HepG2 (cell line): ENCODE results near the gene PLET1. TPM values are rescaled to one million over a fixed set of nuclear protein-coding genes. Genes with fewer than 3 reads are reported as not detected.

Experiments
- ATAC-seq: fragments of 200-7000 bp; cut with Tn5 transposase; 3 replicates; pipeline ENCODE4 v1.9.1; 2020; ENCODE audit warnings: mild to moderate bottlenecking, moderate library complexity
- BruUV-seq: library from RNA; stranded (reverse); fragments of 400-500 nt; replicated peaks from 2 replicates; lab custom pipeline; 2021; lab: Mats Ljungman, UMichigan
- CTCF ChIA-PET: fragments of 300-600 bp; formaldehyde crosslinking; extraction: SDS; loops from one replicate; lab custom pipeline; 2021; ENCODE audit warnings: low total read pairs, inconsistent platforms, low intra/inter-chr PET ratio; lab: Yijun Ruan, JAX
- POLR2A ChIA-PET: fragments of 350-600 bp; sonication (Branson Sonifier 250); formaldehyde crosslinking; loops from one replicate; lab custom pipeline; 2020; ENCODE audit warnings: antibody characterized with exemption, inconsistent platforms; lab: Yijun Ruan, JAX
- DNase-seq: peaks from one replicate; pipeline ENCODE4 v3.0.0-alpha.2; 2015; ENCODE audit warnings: low spot score
- FAIRE-seq: peaks from 3 replicates; lab custom pipeline; 2011; peaks lifted over from hg19 to GRCh38; lab: Jason Lieb, UNC
- H2AFZ ChIP-seq: one replicate; pipeline ENCODE4 v1.6.1; 2011; ENCODE audit warnings: low read length, inconsistent platforms
- H3K27ac ChIP-seq: fragments of 300-600 bp; 3 replicates; pipeline ENCODE4 v1.8.0; 2011; ENCODE audit warnings: mixed run types, mild to moderate bottlenecking, mixed read lengths, low read length, inconsistent platforms; ENCODE audit not compliant: insufficient read depth; ENCODE audit errors: extremely low read length
- H3K27me3 ChIP-seq, 2 experiments: fragments of 200-600 bp in 1 of 2; 2 replicates in 1 of 2; 3 replicates in 1 of 2; pipeline versions ENCODE4 v1.6.0 to v1.8.0; 2011; ENCODE audit warnings: low read length in 2 of 2, mild to moderate bottlenecking in 2 of 2, moderate library complexity in 2 of 2, inconsistent platforms in 1 of 2; ENCODE audit not compliant: insufficient read depth in 2 of 2, control insufficient read depth in 1 of 2
- H3K36me3 ChIP-seq, 2 experiments: fragments of 200-600 bp in 1 of 2; replicated peaks in 1 of 2; 2 replicates in 1 of 2; 3 replicates in 1 of 2; pipeline versions ENCODE4 v1.5.1 to v1.8.0; 2011; ENCODE audit warnings: low read length in 2 of 2, inconsistent platforms in 1 of 2; ENCODE audit not compliant: insufficient read depth in 2 of 2, control insufficient read depth in 1 of 2
- H3K4me1 ChIP-seq: 2 replicates; pipeline ENCODE4 v1.5.1; 2012; ENCODE audit warnings: low read length, inconsistent platforms; ENCODE audit not compliant: insufficient read depth
- H3K4me2 ChIP-seq: 2 replicates; pipeline ENCODE4 v1.6.0; 2011; ENCODE audit warnings: low read depth, low read length, inconsistent platforms
- H3K4me3 ChIP-seq, 3 experiments: fragments of 200-600 bp in 1 of 3; sonication (generic), shearing (Covaris generic) in 1 of 3; replicated peaks in 1 of 3; 2 replicates each; pipeline ENCODE4 v1.5.1; 2011 to 2016; ENCODE audit warnings: low read length in 3 of 3, inconsistent platforms in 2 of 3, low read depth in 2 of 3, mild to moderate bottlenecking in 2 of 3, control low read depth in 1 of 3, mixed read lengths in 1 of 3; ENCODE audit not compliant: insufficient read depth in 1 of 3
- H3K79me2 ChIP-seq: one replicate; pipeline ENCODE4 v1.6.1; 2011; ENCODE audit warnings: low read length, inconsistent platforms; ENCODE audit not compliant: insufficient read depth
- H3K9ac ChIP-seq: 2 replicates; pipeline ENCODE4 v1.6.0; 2011; ENCODE audit warnings: mild to moderate bottlenecking, low read depth, low read length, inconsistent platforms; ENCODE audit not compliant: insufficient read depth
- H3K9me3 ChIP-seq: 2 replicates; pipeline ENCODE4 v1.5.1; 2012; ENCODE audit warnings: mild to moderate bottlenecking, low read length
- H4K20me1 ChIP-seq: 2 replicates; pipeline ENCODE4 v1.6.0; 2011; ENCODE audit warnings: inconsistent platforms, mild to moderate bottlenecking, low read length, moderate library complexity; ENCODE audit not compliant: insufficient read depth
- NFRKB ChIP-seq: fragments of 450-650 bp; IDR thresholded peaks from 2 replicates; pipeline ENCODE4 v1.6.1; 2017
- REPIN1 ChIP-seq: sonication (generic); formaldehyde crosslinking; IDR thresholded peaks from 2 replicates; pipeline ENCODE4 v1.8.0; 2022; ENCODE audit warnings: missing genetic modification reagents, low read depth, mild to moderate bottlenecking, borderline replicate concordance
- THAP11 ChIP-seq: IDR thresholded peaks from 2 replicates; pipeline ENCODE4 v1.6.1; 2016; ENCODE audit warnings: missing biosample characterization, missing genetic modification reagents
- ZFP37 ChIP-seq: sonication (generic); formaldehyde crosslinking; IDR thresholded peaks from 2 replicates; pipeline ENCODE4 v1.4.0; 2020; ENCODE audit warnings: missing genetic modification reagents, borderline replicate concordance
- ZNF282 ChIP-seq: fragments of 450-650 bp; IDR thresholded peaks from 2 replicates; pipeline ENCODE4 v1.6.1; 2018; ENCODE audit not compliant: partially characterized antibody
- WGBS: methylation state at CpG from one replicate; pipeline ENCODE4 v1.1.6; 2017; ENCODE audit warnings: low lambda C conversion rate; 5-methylcytosine and 5-hydroxymethylcytosine counted together
- in situ Hi-C: cut with HindIII; loops from 2 replicates; pipeline ENCODE4 v1.10.0; 2017; ENCODE audit warnings: low pct_unique_long_range_greater_than_20kb; ENCODE audit not compliant: extremely low pct_ligation_motif_present
- intact Hi-C: fragments of 100-400 bp; cut with micrococcal nuclease; formaldehyde crosslinking; loops from one replicate; pipeline ENCODE4 v1.10.0; 2022; ENCODE audit not compliant: unreplicated experiment
- polyA plus RNA-seq, 8 experiments: library from polyadenylated mRNA; depleted of rRNA in 3 of 8; stranded (reverse) in 7 of 8; unstranded in 1 of 8; fragments of >200 nt; fragmentation: Illumina TruSeq in 4 of 8; extraction: Trizol in 4 of 8; gene quantifications; 2 replicates each; pipeline versions ENCODE4 v1.2.1 to v1.2.3, GENCODE V29; 2011 to 2016; ENCODE audit warnings: low read depth in 4 of 8, missing spikeins in 1 of 8, mixed read lengths in 1 of 8; ENCODE audit not compliant: insufficient read depth in 1 of 8
- total RNA-seq, 5 experiments: library from RNA; depleted of rRNA; stranded (reverse); fragments of >200 nt; fragmentation: Illumina TruSeq; extraction: Trizol; gene quantifications; 2 replicates each; pipeline ENCODE4 v1.2.3, GENCODE V29; 2016; ENCODE audit warnings: low read depth in 1 of 5
- TF ChIP-seq, protein P1 (sequence below): sonication (generic); formaldehyde crosslinking; IDR thresholded peaks from 2 replicates; pipeline ENCODE4 v1.4.0; 2020; ENCODE audit warnings: mild to moderate bottlenecking, low read depth, missing genetic modification reagents
- TF ChIP-seq, protein P2 (sequence below): IDR thresholded peaks from 2 replicates; pipeline ENCODE4 v1.6.1; 2016; ENCODE audit warnings: missing biosample characterization, missing genetic modification reagents, low read depth
- TF ChIP-seq, protein P3 (sequence below): sonication (generic); formaldehyde crosslinking; IDR thresholded peaks from 2 replicates; pipeline ENCODE4 v1.8.1; 2022; ENCODE audit warnings: low read depth, mild to moderate bottlenecking, missing genetic modification reagents
- TF ChIP-seq, protein P4 (sequence below): sonication (generic); formaldehyde crosslinking; IDR thresholded peaks from 2 replicates; pipeline ENCODE4 v1.5.1; 2020; ENCODE audit warnings: missing genetic modification reagents, mild to moderate bottlenecking, borderline replicate concordance
- TF ChIP-seq, protein P5 (sequence below): sonication (generic); formaldehyde crosslinking; conservative IDR thresholded peaks from 2 replicates; pipeline ENCODE4 v1.4.0; 2020; ENCODE audit warnings: missing genetic modification reagents

Gene PLET1
- total and polyA plus RNA-seq, 2 of the 13 experiments (the other 11 are each of a cell fraction or from before 2014, with no cell fraction given), result not detected

DNA sequence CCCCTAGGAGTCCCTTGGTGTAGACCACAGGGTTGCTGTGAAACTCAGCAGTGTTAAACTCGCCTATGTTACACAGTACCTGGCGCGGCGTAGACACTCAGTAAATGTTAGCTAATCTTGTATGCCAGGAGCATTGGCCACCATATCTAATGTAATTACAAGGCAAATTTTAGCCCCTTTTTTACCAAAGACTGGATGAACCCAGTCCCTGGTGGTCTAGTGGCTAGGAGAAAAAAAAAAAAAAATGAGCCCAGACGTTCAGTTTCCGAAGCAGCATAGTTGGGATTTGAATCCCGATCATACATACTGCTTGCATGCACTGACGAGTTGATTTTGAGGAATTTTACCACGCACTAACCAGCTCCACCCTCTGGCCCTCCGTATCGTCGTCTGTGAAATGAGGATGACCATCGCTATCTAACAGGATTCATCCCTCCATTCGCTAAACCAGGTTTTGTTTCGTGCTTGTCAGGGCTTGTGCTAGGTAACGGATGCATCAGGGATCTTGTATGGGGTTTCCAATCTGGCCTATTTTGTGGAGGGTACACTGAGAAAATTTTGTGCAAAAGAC lies 33.7 kb downstream of the PLET1 start:
- Histone ChIP-seq H4K20me1 (no peaks in the 10 kb centered on the region), H3K27ac (peak overlapping the region; percentile 94), H3K36me3 (peaks cover 1 to 26% of the 10 kb centered on the region in 2 experiments; a peak in 3 of 5 replicates), H3K4me3 (peak overlapping the region; percentile 71 to 94 (median 89)), H3K4me1 (peaks cover 74% of the 10 kb centered on the region), H3K27me3 (no peaks in the 10 kb centered on the region; a peak in 1 of 5 replicates), H3K79me2 (peaks cover 18% of the 10 kb centered on the region), H3K4me2 (peak overlapping the region; percentile 89), H3K9ac (peak overlapping the region; percentile 87), H3K9me3 (no peaks in the 10 kb centered on the region), H2AFZ (no peak overlapping the region)
- POLR2A ChIA-PET, result no interaction called here
- 9% methylated on average over 16 of the region's 16 CpGs for WGBS
- intact Hi-C loops, result loop anchor here (10.0 kb wide), 1 partner anchor 568 kb away; no protein-coding TSS in a partner anchor
- CTCF ChIA-PET, result interaction anchor here (1.4 kb wide), 1 partner anchor 54 kb away, joined by 4 read pairs; no protein-coding TSS in a partner anchor
- BruUV-seq, result no TSS peak
- in situ Hi-C loops, result loop anchor here (10.0 kb wide), 1 partner anchor 228 kb away; no protein-coding TSS in a partner anchor
- peak; percentile 58 for ATAC-seq
- no peak for DNase-seq
- no peak for FAIRE-seq
- TF ChIP-seq, protein P1, sequence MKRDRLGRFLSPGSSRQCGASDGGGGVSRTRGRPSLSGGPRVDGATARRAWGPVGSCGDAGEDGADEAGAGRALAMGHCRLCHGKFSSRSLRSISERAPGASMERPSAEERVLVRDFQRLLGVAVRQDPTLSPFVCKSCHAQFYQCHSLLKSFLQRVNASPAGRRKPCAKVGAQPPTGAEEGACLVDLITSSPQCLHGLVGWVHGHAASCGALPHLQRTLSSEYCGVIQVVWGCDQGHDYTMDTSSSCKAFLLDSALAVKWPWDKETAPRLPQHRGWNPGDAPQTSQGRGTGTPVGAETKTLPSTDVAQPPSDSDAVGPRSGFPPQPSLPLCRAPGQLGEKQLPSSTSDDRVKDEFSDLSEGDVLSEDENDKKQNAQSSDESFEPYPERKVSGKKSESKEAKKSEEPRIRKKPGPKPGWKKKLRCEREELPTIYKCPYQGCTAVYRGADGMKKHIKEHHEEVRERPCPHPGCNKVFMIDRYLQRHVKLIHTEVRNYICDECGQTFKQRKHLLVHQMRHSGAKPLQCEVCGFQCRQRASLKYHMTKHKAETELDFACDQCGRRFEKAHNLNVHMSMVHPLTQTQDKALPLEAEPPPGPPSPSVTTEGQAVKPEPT (CRISPR knock-in tag), result no peak
- TF ChIP-seq ZFP37 (0 out of 2 replicates have a peak, but pooled peaks have one; percentile 11), THAP11 (CRISPR knock-in tag) (no peak), ZNF282 (no peak), REPIN1 (no peak), NFRKB (no peak)
- TF ChIP-seq, protein P2, sequence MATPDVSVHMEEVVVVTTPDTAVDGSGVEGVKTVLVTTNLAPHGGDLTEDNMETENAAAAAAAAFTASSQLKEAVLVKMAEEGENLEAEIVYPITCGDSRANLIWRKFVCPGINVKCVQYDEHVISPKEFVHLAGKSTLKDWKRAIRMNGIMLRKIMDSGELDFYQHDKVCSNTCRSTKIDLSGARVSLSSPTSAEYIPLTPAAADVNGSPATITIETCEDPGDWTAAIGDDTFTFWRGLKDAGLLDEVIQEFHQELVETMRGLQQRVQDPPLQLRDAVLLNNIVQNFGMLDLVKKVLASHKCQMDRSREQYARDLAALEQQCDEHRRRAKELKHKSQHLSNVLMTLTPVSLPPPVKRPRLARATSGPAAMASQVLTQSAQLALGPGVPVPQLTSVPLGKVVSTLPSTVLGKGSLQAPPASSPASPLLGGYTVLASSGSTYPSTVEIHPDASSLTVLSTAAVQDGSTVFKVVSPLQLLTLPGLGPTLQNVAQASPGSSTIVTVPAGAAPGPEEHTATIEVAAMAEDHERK, result no peak
- TF ChIP-seq, protein P3, sequence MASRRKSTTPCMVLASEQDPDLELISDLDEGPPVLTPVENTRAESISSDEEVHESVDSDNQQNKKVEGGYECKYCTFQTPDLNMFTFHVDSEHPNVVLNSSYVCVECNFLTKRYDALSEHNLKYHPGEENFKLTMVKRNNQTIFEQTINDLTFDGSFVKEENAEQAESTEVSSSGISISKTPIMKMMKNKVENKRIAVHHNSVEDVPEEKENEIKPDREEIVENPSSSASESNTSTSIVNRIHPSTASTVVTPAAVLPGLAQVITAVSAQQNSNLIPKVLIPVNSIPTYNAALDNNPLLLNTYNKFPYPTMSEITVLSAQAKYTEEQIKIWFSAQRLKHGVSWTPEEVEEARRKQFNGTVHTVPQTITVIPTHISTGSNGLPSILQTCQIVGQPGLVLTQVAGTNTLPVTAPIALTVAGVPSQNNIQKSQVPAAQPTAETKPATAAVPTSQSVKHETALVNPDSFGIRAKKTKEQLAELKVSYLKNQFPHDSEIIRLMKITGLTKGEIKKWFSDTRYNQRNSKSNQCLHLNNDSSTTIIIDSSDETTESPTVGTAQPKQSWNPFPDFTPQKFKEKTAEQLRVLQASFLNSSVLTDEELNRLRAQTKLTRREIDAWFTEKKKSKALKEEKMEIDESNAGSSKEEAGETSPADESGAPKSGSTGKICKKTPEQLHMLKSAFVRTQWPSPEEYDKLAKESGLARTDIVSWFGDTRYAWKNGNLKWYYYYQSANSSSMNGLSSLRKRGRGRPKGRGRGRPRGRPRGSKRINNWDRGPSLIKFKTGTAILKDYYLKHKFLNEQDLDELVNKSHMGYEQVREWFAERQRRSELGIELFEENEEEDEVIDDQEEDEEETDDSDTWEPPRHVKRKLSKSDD, result 0 out of 2 replicates have a peak, but pooled peaks have one; percentile 19
- TF ChIP-seq, protein P4, sequence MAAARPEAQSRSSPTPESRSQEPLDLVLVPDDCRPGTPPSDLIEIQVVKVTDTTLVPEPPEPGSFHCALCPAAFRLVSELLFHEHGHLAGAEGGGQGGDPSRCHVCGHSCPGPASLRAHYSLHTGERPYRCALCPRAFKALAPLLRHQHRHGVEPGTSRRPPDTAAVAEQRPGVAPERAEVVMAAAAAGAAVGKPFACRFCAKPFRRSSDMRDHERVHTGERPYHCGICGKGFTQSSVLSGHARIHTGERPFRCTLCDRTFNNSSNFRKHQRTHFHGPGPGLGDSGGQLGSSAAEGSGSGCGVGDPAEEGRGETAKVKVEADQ, result no peak
- TF ChIP-seq, protein P5, sequence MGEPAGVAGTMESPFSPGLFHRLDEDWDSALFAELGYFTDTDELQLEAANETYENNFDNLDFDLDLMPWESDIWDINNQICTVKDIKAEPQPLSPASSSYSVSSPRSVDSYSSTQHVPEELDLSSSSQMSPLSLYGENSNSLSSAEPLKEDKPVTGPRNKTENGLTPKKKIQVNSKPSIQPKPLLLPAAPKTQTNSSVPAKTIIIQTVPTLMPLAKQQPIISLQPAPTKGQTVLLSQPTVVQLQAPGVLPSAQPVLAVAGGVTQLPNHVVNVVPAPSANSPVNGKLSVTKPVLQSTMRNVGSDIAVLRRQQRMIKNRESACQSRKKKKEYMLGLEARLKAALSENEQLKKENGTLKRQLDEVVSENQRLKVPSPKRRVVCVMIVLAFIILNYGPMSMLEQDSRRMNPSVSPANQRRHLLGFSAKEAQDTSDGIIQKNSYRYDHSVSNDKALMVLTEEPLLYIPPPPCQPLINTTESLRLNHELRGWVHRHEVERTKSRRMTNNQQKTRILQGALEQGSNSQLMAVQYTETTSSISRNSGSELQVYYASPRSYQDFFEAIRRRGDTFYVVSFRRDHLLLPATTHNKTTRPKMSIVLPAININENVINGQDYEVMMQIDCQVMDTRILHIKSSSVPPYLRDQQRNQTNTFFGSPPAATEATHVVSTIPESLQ (CRISPR knock-in tag), result no peak
